GM18909 (cell line): ENCODE results near the gene ESPNL.

Source experiments
- ATAC-seq: cut with Tn5 transposase; IDR thresholded peaks from one replicate; pipeline ENCODE4 v1.9.1; 2021; ENCODE audit warnings: mild to moderate bottlenecking; ENCODE audit not compliant: unreplicated experiment, poor library complexity

ESPNL gene

DNA sequence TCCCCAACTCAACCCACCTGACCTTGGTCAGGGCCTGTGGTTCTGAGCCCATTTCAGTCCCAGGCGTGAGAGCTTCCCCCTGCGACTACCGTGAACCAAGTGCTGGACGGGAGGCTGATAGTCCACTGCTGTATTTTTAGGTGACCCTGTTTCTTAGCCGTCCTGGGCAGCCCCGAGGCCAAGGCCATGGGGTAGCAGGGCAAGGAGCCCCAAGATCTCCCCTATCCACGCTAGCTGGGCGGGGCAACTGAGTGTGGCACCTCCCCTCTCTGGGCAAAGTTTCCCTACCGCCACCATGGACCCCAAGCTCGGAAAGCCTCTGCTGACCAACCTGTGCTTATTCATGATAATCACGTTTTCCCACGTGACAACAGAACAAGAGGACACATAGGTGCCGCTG is 37.7 kb downstream of the ESPNL start:
- no peak for ATAC-seq

DNA sequence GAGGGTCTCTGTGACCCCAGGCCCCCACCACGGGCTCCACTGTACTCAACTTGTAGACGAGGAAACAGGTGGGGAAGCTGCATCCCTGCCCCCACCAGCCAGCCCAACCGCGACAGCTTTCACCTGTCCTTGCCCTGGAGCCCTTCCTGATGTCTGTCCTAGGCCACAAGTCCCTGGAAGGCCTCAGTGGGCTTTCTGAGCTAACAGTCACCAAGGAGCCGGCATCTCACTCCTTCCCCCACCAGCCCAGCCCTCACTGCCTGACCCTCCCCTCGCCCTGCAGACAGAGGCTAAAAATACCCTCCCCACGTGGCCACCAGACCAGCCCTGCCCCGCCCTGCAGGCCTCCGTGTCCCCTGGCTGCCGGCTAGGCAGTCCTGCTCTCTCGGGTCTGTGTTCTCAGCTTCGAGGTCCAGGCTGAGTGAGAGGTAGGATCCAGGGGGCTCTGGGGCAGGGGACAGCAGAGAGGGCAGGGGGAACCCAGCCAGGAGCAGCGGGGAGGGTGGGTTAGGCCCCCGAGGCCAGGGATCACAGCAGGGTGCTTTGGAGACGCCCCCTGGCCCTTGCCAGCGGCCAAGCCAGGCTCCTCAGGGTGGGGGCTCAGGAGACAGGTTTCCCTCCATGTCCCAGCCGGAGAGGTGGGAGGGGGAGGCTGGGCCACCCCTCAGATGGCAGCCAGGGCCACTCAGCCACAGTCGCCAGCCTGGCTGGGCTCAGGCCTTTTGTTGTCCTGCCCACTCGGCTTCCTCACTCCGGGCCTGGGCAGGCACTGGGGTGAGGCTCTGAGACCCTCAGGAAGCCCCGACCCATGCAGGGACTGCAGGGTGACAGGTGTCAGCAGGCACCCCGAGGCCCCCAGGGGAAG is 38.4 kb downstream of the ESPNL start, which contains the start of gene KLHL30:
TSS of gene KLHL30 (plus strand) at position 338 of the 865 bp plus-strand sequence. CDS start 2,087 bp downstream, outside the sequence.
- ATAC-seq = no peak

DNA sequence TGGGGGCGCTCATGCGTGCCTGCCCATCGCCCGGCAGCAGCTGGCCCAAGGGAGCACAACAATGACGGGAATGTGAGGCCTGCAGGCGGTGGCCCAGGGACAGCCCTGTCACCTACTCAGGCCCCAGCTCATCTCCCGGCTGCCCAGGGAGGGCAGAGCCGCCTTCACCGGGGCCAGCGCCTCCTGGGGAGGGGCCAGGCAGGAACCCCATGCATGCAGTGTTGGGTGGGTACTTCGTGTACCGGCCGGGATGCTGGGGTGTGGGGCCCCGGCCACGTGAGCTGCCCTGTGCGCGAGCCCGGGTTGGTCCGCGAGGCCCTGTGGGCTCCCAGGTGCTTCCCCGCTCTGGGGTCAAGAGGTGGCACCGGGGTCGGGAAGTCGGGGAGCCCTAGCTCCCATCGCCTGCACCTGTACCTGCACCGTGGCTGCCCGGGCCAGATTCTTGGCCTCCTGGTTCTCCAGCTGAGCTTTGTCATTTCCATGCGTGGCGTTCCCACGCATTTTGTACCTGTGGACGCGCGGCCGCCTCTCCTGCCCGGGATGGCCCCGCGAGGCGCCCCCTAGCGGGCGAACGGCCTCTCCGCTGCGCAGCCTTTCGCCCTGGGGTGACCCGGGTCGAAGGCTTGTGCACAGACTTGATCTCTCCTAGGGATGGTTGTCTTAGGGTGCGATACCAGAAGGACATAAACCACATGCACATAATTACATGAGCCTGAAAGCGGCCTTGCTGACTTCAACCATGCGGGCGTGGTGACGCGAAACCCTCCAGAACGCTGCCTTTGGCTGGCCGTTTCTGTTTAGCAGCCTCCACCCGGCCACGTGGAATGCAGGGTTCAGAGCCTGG is 39.3 kb downstream of the ESPNL start:
- ATAC-seq = no peak

DNA sequence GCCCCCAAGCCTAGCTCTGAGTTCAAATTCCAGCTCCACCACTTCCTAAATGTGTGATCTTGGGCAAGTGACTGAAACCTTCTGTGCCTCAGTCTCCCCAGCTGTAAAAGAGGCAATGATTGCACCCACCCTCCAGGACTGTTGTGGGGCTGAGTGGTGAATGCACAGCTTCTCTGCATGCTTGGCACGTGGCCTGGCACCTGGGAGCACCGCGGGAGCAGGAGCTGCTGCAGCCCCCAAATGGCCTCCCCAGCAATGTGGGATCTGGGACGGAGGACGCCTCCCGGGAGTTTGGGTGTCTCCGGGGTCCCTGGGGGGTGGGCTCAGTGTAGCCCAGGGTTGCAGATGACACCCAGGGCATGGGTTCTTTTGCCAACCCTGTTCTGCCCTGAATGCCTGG is 39.9 kb downstream of the ESPNL start:
- ATAC-seq = no peak

DNA sequence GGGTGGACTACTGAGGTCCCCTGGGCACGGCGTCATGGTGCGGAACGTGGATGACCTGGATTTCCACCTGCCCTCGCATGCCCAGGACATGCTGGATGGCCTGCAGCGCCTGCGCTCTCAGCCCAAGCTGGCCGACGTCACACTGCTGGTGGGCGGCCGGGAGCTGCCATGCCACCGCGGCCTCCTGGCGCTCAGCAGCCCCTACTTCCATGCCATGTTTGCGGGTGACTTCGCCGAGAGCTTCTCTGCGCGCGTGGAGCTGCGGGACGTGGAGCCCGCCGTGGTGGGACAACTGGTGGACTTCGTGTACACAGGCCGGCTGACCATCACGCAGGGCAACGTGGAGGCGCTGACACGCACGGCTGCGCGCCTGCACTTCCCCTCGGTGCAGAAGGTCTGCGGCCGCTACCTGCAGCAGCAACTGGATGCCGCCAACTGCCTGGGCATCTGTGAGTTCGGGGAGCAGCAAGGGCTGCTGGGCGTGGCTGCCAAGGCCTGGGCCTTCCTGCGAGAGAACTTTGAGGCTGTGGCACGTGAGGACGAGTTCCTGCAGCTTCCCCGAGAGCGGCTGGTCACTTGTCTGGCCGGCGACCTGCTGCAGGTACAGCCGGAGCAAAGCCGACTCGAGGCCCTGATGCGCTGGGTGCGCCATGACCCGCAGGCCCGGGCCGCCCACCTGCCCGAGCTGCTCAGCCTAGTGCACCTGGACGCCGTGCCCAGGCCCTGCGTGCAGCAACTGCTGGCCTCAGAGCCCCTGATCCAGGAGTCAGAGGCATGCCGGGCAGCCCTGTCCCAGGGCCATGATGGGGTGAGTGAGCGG is 40.8 kb downstream of the ESPNL start:
- ATAC-seq = no peak

DNA sequence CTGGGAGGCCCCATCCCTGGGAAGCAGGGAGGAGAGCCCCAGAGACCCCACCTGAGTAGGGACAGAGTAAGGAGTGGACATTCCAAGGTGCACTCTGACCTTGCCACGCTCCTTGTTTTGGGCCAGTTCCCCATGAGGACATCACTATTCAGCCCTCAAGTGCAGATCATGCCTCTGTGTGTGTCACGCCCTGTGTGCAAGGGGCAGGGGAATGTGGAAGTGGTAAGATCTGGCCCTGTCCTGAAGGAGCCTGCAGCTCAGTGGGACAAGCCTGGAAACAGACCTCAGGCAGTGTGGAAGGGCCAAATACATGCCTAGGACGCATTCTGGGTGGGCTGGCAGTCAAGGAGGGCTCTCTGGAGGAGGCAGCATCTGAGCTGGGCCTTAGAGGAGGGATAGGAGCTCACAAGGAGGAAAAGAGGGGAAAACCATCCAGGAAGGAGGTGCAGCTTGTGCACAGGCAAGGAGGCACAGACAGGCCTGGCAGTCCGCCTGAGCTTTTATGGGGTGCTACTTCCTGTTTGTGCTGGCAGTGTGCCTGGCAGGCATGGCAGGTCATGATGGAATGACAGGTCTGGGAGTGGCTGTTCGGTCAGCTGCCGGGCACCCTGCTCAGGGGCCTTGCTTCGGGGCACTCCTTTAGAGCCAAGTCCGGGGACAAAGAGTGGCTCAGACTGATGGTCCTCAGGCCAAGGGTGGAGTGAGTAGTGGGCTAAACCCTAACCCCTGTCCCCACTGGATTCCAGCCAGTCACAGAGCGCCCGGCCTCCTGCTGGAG is 41.6 kb downstream of the ESPNL start:
- ATAC-seq = no peak

DNA sequence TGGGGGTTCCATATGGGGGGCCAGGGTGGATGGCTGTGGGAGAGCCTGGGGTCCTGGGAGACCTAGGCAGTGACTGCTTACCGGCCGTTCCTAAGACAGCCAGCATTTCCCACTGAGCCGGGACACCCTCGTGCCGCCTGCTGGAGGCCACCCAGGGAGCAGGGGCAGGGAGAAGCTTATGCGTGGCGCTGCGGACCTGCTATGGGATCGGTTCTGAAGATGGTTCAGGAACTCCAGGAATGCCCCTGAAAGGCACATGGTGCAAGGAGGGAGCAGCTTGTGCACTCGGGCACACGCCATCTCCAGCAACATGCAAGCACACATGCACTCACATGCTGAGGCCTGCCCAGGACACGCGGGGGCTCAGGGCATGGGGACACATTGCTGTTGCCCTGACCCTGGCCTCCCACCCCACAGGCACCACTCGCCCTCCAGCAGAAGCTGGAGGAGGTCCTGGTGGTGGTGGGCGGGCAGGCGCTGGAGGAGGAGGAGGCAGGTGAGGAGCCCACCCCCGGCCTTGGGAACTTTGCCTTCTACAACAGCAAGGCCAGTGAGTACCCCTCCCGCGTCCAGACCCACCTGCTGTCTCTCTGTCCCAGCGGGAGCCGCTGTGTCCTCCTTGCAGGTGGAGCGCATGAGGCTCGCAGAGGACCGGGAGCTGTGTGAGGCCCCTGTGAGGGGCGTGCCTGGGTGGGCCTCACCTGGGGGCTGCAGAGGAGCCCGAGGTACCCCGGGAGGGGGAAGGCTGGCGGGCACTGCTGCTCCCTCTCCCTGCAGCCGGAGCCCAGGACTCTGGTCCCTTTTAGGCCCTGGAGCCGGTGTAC is 42.5 kb downstream of the ESPNL start:
- ATAC-seq = no peak

DNA sequence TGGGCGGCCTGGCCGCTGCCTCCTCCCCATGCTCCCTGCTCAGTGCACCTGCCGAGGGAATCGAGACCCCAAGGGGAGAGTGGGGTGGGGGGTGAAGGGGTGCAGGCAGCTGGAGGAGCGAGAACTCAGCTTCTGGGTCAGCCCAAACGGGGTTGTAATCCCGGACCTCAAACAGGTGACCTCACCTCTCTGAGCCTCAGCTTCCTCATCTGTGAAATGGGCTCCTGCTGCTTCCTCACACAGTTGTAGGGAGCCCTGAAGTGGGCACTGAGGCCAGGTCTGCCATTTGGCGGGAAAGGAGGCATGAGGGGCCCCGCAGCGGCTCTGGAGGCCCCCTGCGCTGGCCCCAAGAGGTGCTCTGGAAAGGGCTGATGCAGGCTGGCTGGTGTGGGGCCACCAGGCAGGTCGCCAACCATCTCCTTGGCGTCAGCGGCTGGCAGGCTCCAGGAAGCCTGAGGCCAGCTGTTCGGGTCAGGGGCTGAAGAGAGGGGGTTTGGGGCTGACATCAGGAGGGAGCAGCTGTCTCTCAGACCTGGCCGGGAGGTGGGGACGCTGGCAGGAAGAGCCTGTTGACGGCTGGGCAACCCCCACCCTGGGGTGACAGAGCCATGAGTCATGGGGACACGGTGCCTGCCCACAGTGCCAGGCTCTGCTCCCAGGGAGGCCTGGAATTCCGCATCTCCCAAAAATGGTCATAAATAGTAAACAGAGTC is 43.3 kb downstream of the ESPNL start:
- ATAC-seq = no peak

DNA sequence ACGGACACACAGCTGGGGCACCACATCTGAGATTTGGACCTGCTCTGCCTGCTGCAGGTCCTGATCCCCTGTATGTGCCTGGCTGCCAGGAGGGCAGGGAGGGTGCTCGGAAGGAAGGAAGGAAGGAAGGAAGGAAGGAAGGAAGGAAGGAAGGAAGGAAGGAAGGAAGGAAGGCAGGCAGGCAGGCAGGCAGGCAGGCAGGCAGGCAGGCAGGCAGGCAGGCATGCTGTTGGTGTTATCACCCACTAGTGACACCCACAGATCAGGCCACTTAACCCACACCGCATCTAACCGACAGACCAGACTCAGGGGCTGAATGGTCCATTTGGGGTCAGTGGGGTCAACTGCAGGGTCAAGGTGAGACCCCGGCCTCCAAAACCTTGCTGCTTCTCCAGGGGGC is 44.1 kb downstream of the ESPNL start:
- no peak for ATAC-seq

DNA sequence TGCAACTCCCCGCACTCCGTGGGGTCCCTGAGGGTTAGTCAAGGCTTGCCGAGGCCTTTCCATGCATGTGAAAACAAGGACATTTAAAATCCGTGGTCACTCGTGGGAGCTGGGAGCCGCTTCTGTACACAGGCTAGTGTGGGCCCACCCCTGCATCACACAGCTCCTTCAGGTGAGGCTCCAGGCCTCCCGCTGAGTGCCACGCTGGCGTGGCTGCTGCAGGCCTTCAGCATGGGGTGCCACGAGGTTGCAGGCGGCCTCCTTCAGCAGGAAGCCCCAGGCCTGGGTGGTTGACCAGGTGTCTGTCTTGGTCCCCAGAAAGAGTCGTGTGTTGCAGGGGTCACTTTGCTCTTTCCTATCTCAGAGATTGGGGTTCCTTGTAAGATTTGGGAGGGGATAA is 44.9 kb downstream of the ESPNL start:
- ATAC-seq = no peak

DNA sequence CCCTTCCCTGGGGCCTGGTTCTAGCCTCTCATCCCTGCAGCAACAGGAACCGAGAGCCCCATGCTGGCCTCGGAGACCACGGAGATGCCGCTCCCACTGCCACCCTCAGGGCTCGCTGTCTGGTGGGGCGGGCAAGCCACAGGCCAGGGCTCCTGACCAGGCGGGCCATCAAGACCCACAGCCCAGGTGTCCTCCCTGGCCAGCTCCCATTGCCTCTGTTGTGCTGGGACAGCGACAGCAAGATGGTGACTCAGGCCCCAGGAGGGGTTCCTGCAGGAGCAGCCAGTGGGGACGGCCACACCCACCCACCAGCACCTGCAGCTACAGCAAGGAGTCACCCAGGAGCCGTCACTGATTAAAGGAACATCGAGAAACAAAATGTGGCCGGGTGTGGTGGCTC is 45.7 kb downstream of the ESPNL start:
- ATAC-seq = no peak

DNA sequence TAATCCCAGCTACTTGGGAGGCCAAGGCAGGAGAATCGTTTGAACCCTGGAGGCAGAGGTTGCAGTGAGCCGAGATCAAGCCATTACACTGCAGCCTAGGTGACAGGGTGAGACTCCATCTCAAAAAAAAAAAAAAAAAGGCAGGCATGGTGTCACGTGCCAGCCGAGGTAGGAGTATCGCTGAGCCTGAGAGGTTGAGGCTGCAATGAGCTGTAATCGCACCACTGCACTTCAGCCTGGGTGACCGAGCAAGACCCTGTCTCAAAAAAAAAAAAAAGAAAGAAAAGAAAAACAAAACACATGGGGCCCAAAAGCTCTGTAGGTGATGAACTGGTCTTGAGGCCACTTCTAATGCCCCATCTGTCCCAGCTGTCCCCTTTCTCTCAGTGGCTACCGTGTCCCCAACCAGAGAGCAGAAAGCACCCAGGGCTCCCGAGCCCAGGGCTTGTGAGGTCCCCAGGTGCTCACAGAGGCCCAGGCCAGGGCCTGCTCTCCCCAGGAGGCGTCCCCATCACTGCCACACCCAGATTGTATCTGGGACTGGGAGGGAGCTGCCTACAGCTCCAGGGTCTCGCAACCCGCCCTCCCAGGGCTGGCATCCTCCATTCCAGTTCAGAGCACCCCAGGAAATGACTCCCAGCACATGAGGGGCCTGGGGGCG is 46.9 kb downstream of the ESPNL start:
- ATAC-seq = no peak

DNA sequence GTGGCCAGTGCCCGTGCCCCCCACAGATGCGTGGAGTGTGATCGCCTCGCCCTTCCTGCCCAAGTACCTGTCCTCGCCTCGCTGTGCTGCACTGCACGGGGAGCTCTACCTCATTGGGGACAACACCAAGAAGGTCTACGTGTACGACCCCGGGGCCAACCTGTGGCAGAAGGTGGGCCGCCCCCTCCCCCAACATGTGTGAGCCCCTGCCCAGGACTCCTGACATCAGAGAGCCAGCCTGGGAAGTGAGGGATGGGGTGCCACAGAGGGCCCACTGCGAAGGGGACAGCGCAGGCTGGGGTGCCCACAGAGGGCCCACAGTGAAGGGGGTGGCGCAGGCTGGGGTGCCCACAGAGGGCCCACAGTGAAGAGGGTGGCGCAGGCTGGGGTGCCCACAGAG is 48.8 kb downstream of the ESPNL start:
- ATAC-seq = no peak

DNA sequence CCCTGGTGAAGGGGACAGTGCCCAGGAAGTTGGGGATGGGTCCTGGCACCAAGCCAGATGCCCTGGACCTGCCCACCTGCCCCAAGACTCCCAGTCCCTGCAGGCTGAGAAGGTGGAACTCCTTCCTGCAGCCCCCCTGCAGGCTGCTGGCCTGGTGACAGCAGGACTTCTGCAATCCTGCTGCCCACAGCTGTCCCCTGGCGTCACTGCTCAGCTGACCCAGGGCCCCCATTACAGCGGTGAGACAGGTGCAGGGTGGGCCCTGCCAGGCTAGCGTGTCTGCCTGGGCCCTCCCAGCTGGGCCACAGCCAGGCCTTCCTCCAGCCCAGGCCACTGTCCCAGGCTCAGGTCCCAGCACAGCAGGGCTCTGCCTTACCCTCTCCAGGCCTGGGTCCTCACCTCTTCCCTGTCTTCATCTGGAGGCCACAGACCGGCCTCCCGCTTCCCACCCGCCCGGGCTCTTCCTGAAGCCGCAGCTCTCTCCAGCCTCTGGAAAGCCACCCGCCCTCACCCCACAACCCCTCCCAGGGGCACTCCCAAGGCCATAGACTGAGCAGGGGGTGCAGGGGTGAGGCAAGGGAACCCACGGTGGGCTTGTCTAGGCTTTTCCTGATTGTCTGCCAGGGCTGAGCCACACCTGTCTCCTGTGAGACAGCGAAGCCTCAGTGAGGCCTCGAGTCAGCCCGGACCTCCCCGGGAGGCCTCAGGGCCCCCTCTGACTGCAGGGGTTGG is 49.9 kb downstream of the ESPNL start:
- ATAC-seq = no peak

DNA sequence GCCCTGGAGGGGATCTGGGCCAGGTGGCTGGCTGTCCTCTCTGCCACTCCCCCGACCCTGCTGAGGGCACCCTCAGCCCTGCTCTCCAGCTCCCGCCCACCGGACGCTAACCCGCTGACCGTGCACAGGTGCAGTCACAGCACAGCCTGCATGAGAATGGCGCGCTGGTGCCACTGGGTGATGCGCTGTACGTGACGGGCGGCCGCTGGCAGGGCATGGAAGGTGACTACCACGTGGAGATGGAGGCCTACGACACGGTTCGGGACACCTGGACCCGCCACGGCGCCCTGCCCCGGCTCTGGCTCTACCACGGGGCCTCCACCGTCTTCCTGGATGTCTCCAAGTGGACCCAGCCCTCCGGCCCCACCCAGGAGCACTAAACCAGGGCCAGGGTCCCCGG is 50.5 kb downstream of the ESPNL start:
- no peak for ATAC-seq

DNA sequence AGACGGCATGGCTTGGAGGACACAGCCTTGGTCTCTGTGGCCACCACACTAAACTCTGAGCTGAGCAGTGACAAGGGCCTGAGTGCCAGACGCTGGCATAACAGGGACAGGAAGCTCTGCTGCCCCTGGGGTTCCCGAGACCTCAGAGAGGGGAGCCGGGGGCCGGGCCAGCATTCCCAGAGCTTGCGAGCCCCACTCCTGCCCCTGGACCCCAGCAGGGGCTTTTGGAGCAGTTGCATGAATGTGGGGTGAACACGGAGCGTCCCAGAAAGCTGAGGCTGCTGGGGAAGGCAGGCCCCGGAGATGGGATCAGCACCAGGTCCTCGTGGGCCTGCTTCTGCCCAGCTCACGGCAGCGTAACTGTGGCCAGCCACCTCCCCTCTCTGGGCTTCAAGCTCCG is 51.1 kb downstream of the ESPNL start:
- no peak for ATAC-seq

DNA sequence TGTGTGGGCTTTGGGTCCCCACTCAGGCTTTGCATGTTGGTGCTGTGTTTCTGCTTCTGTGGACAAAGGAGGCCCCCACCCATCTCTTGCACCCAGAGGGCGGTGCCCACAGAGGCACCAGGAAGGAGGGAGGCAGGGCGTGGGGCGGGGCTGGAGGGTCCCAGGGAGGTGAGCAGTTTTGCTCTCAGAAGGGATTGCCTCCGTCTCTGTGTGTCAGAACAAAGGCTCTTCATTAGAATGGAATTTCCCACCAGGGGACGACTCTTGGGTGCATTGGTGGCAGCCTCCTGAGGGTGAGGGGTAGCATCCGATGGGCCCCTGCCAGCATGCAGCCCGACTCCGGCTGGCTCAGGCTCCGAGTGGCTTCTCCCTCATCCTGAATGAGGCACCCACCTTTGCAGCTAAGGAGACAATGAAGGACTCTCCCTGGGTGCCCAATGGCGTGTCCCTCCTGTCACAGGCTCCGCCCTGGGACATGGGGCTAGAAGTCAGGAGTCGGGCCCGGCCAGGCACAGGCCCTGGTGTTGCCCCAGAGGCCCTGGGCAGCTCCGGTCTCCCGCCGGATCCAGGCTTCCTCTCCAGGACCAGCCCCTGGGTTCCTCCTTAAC is 51.6 kb downstream of the ESPNL start:
- ATAC-seq = no peak
